ENCODE measurements around the gene CCM2. TPM values are rescaled to one million over a fixed set of nuclear protein-coding genes. Genes with fewer than 3 reads are reported as not detected.

CCM2 gene
- polyA plus RNA-seq, 10 donors = 37.7 to 44.1 (median 40.4) TPM

DNA sequence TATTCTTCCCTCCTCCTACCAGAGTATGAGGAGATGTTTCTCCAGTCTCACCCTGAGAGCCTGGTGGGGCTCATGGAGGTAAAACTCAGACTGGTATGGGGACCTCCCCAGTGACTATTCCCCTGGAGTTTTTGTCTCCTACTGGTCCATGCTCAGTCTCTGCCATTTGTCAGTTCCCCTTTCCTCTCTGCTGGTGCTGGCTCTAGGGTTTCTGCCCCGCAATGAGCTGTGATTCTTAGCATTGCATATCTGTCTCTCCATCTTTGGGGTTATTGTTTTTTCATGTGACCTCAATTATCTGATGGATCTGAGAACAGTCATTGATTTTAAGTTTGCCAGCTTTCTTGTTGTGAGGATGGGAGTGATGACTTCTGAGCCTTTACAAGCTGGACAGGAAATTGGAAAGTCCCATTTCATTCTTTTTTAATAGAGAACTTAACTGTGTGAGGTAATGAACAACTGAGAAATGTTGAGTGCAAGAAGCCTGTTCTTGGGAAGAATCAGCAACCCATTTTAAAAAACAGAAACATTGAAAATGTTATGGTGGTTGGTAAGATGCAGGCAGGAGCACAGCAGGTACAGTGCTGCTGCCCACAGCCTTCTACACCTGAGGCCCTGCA, 61.9 kb downstream of the CCM2 start:
- DNase-seq = no peak

- DNase-seq = no peak
Measured at GRCh38 chr7:45064047-45064725, 64.2 kb downstream of the CCM2 start.

- DNase-seq = no peak
Measured at GRCh38 chr7:45065031-45065995, 65.3 kb downstream of the CCM2 start.

DNA sequence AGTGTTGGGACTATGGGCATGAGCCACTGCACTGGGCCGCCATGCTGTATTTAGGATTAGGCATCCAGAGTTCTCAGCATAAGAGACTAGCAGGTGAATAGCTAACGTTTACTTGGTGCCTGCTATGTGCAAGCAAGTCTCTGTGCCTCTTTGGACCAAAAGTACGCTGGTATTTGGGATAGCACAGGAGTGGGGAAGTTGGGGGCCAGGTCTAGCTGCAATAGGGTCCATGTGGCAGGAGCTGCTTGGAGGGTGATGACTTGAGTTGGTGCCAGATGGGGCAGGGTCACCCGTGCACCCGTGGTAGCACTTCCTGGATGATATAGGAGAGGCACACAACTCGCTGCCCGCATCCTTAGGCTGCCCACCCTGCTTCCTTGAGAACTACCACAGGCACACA, 66.4 kb downstream of the CCM2 start:
- no peak for DNase-seq

GRCh38 chr7:45067582-45067981, 67.6 kb downstream of the CCM2 start:
- no peak for DNase-seq

- no peak for DNase-seq
Measured at GRCh38 chr7:45068236-45069023, 68.4 kb downstream of the CCM2 start.

- DNase-seq = no peak
Measured at GRCh38 chr7:45069444-45070253, 69.6 kb downstream of the CCM2 start.

GRCh38 chr7:45070254-45070642, 70.2 kb downstream of the CCM2 start:
- DNase-seq = no peak

DNA sequence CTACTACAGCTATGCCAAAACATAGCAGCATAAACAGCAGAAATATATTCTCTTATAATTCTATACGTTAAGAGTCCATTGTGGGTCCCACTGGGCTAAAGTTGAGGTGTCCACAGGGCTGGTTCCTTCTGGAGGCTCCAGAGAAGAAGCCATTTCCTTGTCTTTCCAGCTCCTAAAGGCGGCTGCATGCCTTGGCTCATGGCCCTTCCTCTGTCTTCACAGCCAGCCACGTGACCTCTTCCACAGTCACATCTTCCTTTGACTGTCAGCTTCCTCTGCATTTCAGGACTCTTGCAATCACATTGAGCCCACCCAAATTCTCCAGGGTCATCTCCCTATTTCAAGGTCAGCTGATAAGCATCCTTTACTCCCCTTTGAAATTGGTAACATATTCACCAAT, 71.5 kb downstream of the CCM2 start:
- DNase-seq = no peak

GRCh38 chr7:45072131-45073030, 72.4 kb downstream of the CCM2 start:
- DNase-seq = no peak

DNA sequence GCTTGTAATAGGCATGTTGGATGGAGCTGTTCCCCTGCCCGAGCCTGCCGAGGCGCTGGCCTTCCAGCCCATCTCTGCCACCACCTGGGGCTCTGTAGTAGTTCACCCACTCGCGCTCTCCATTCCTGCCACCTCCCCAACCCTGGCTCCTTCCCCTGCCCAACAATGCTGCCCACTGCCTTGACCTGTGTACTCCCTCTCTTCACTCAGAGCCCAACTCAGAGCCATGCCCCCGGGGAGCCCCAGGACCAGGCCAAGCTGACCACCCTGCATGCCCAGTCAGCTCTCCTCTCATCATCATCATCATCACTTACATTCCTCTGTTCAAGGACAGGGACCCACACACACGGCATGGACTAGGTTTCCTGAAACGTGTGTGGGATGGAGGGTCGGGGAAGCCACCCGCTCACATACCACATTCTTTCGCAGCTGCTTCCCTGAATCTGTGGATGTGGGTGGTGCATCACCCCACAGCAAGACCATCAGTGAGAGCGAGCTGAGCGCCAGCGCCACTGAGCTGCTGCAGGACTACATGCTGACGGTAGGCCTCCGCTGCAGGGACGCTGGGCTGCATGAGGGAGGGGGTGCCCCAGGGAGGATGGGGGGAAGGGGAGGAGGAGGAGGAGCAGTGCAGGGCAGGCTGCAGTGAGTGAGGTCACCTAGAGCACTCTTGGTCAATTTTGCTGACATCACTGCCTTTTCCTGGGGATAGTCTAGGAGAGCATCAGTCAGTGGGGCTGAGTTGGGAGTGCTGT, 73.2 kb downstream of the CCM2 start:
- no peak for DNase-seq

DNA sequence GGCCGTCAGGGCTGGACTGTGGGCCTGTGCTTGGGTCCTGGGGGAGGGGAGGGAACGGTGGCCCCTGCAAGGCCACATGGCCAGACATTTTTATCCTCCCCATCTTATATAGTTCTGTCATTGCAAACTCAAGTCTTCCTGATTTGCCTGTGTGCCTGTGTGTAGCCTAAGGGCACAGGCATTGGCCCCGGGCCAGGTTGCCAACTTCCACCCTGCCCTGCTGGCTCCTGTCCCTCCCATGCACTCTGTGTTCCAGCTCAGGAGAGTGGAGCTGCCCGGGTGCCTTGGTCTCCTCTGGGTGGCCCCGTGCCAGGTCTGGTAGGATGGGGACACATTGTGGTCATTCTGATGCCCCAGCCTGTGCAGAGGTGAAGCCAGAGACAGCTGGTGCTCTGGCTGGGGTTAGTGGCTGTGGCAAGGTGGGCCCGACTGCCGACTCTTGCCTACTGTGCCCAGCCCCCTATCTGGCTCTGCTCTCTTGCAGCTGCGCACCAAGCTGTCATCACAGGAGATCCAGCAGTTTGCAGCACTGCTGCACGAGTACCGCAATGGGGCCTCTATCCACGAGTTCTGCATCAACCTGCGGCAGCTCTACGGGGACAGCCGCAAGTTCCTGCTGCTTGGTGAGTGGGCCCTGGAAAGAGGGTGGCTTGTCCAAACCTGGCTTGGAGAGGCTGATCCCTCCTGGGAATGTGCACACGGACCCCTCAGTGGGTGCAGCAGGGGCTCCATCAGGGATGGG, 74.0 kb downstream of the CCM2 start:
- no peak for DNase-seq

- no peak for DNase-seq
Measured at GRCh38 chr7:45074528-45075354, 74.7 kb downstream of the CCM2 start.

DNA sequence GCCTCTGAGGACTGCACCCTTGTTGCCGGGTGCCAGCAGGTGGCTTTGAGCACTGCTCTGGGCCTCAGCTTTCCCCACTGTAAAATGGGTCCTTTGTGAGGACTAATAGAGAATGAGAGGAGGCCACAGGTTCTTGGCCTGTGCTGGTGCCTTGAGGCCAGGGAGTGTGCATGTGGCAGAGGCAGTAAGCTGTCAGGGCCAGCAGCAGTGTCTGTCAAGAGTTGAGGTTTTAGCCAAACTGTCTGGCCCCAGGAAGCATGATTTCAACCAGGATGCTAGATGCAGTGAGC, 75.3 kb downstream of the CCM2 start:
- DNase-seq = no peak

DNA sequence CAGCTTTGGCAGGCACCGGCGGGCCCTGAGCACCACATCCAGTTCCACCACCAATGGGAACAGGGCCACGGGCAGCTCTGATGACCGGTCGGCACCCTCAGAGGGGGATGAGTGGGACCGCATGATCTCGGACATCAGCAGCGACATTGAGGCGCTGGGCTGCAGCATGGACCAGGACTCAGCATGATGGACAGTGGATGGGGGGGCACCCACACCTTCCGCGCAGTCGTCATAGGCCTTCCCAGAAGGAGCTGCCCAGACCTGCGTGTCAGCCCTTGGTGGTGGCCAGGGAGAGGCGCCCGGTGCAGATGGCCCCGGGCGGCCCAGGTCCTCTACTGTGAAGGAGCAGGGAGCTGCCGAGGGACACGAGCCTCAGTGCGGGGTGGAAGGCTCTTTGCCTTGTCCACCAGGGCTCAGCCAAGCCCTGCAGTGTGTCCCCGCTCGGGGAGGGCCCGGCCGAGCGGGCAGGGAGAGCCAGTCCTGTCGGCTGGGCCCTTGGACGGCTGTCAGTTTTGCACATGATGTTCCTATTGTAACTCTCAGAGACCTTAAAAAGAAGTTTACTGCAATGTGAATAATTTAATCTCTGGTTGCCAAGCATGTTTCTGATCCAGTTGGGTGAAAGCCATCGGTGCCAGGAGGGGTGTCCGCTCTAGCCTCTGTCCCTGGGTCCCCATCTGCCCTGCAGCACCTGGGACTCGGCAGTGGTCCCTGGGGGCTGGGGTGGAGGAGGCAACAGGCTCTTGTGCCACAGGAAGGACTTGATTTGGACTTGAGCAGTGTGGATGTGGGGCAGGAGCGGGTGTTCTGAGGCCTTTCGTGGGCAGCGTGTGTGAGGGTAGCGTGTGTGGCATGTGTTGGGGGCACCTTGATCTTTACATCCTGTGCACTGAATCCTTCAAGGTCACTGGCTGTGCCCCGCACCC, 76.1 kb downstream of the CCM2 start:
- DNase-seq = no peak

DNA sequence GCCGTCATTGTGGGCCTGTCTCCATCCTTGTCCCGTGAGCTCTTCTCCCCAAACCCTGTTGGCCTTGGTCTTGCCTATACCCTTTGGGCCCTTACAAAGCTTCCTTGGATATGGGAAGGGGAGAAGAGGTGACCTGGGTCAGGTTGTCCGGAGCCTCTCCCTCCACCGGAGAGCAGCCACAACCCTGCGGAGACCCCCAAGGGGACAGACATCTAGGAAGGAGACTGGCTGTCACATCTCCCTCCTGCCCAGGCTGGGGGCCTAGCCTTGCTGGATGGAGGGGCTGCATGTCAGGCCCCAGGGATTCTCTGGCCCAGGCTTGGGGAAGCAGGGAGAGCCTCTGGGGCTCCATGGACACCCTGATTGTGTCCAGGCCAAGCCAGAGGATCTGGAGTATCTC, 76.9 kb downstream of the CCM2 start:
- no peak for DNase-seq

DNA sequence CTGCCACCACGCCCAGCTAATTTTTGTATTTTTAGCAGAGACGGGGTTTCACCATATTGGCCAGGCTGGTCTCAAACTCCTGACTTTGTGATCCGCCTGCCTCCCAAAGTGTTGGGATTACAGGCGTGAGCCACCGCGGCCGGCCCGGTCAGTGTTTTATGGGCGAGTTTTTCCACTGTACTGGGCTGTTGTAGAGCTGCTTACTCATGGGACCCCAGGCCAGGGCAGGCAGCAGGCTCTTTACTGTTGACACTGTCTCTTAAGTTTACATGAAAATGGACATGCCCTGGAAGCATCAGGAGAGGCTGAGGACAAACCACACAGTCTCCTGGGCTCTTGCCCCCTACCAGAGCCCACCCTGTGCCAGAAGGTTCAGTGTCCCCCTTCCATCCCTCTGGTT, 77.6 kb downstream of the CCM2 start:
- DNase-seq = no peak
